Amygdala (tissue), 56 donors: Measurements from ENCODE around the gene PHOX2B.
"Not testable (repeated sequence)": the region's sequence is repeated elsewhere in the genome, so short reads cannot be mapped to it uniquely, and the experiment has no call there.

Experiments used
- DNase-seq, 56 donors: peaks; one replicate each; lab custom pipeline; 2025; lab: John Stamatoyannopoulos, UW

The PHOX2B gene

DNA sequence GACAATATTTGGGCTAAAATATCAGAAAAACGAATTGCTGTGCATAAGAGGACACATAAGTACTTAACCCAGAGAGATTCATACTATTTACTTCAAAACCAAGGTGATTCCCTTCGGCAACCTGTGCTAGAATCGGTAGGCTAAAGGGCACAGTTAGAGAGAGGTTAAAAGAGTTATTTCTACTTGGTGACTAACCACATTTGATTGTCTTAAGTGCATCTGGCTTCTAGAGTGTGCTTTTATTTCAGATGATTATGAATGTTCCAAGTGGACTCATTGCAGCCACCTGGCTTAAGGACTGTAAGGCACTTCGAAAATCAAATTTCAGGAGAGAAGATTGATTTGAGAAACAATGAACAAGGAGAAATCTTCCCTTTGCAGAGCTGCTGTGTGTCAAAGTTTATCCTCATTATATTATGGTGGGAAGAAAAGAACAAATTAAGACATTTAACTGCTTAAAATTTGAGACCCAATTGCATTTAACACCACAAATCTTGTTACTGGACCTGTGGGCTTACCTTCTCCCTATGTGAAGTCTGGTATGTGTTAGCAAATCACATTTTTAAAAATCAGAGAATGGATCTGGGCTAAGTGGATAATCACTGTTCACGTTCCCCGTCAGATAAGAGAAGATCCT is 34.0 kb downstream of the PHOX2B start:
- no peak for DNase-seq

DNA sequence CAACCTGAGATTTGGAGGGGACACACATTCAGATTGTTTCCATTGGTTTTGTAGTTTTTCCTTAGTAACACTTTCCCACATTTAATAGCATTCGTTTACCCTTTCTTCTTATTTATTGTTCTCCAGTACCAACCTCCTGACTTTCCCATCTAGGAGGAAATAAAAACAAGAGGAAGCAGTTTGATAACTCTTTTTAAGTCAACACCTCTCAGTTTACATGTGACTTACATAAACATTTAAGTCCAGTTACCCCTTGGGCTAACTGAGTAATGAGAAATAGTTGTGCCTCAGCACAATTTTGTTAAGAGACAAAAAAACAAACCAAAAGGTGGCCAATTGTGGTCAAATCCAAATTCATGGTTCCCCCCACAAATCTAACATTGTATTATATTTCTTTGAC is 34.8 kb downstream of the PHOX2B start:
- no peak for DNase-seq

DNA sequence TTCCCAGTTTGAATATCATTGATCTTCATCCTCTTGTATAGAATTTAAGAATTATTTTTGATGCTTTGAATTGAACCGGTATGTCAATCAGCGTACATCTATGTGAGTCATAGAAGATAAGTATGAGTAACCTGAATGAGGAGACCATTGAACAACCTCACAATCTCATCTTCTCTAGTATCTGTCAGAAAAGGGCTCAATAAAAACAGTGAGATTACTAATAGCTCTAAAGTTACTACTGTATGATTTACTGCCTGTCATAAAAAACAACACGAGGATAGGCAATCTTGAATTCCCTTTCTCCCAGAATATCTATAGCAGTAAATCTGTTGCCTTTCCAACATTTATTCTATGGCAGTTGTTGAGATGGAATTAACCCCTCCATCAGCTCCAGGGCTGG is 36.1 kb downstream of the PHOX2B start:
- DNase-seq, result no peak

DNA sequence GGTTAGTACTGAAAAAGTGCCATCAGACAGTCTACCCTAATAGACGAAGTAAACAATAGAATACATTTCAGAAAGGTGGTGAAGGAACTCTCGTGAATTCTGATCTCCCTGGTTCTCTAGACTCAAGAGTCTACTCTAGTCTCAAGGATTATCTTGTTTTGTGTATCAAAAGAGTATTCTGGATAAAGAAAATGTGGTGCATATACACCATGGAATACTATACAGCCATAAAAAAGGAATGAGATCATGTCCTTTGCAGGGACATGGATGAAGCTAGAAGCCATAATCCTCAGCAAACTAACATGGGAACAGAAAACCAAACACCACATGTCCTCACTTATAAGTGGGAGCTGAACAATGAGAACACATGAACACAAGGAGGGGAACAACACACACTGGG is 36.9 kb downstream of the PHOX2B start:
- not testable (repeated sequence) for DNase-seq

GRCh38 chr4:41709844-41710481 is 38.6 kb downstream of the PHOX2B start:
- no peak for DNase-seq

GRCh38 chr4:41703785-41704184 is 44.7 kb downstream of the PHOX2B start:
- no peak for DNase-seq

GRCh38 chr4:41702770-41703169 is 45.8 kb downstream of the PHOX2B start:
- DNase-seq, result no peak

GRCh38 chr4:41701983-41702382 is 46.5 kb downstream of the PHOX2B start:
- DNase-seq, result no peak

GRCh38 chr4:41696763-41697162 is 51.8 kb downstream of the PHOX2B start:
- no peak for DNase-seq

GRCh38 chr4:41696131-41696530 is 52.4 kb downstream of the PHOX2B start:
- no peak for DNase-seq
